Colonic mucosa (tissue), 4 donors: ENCODE results near the gene IGF1. TPM values are rescaled to one million over a fixed set of nuclear protein-coding genes. Genes with fewer than 3 reads are reported as not detected.

Experiments
- DNase-seq: peaks from one replicate; pipeline ENCODE4 v3.0.0-alpha.2; 2020
- H3K27ac ChIP-seq: fragments of 200-600 bp; one replicate; pipeline ENCODE4 v1.8.0; 2021
- H3K27me3 ChIP-seq: fragments of 200-600 bp; one replicate; pipeline ENCODE4 v1.8.0; 2021
- H3K36me3 ChIP-seq: fragments of 200-600 bp; one replicate; pipeline ENCODE4 v1.8.0; 2021
- H3K4me1 ChIP-seq: fragments of 200-600 bp; one replicate; pipeline ENCODE4 v1.8.0; 2021; ENCODE audit warnings: mild to moderate bottlenecking
- H3K4me3 ChIP-seq: fragments of 200-600 bp; one replicate; pipeline ENCODE4 v1.8.0; 2021
- H3K9ac ChIP-seq, 2 donors: one replicate each; pipeline ENCODE4 v1.7.0; 2013; ENCODE audit warnings: control low read depth in 2 of 2, low read depth in 2 of 2, low read length in 2 of 2
- H3K9me3 ChIP-seq: fragments of 200-600 bp; one replicate; pipeline ENCODE4 v1.8.0; 2021
- CTCF ChIP-seq: fragments of 200-600 bp; IDR thresholded peaks from one replicate; pipeline ENCODE4 v1.8.0; 2022; ENCODE audit warnings: antibody characterized with exemption, mild to moderate bottlenecking
- intact Hi-C: fragments of 100-400 bp; cut with DNase I; formaldehyde crosslinking; loops from one replicate; pipeline ENCODE4 v1.14.1; 2022
- total RNA-seq, 2 donors: library from RNA; stranded (reverse); fragmentation: NEBNext Ultra II Directional in 1 of 2; extraction: Animal tissue kit (Norgen Biotek cat#: 25700) in 1 of 2; gene quantifications; one replicate each; pipeline ENCODE4 v1.2.1, GENCODE V29; 2021
- donor health status: healthy.
- donor health status: DM: no; HTN: no; CAD: no.
- donor health status: DM: no; HTN: no; CAD: no.

The IGF1 gene
- 1 to 10 TPM; 1.6 to 3.2 TPM for total RNA-seq

GRCh38 chr12:102480406-102480805, at the start of gene IGF1:
Gene IGF1, minus strand, starts transcription at chr12:102480563. Its CDS starts 182 bp downstream, at chr12:102480381.
- H3K9me3 ChIP-seq, result no peaks in the 10 kb centered on the region
- intact Hi-C loops, result loop anchor here (5.0 kb wide), 1 partner anchor 543 kb away; no protein-coding TSS in a partner anchor
- no peak for TF ChIP-seq CTCF
- no peaks in the 10 kb centered on the region for H3K27me3 ChIP-seq
- DNase-seq, result no peak
- H3K4me3 ChIP-seq, result no peak within 1 kb of the TSS
- H3K9ac ChIP-seq, result no peak within 1 kb of the TSS
- no peak within 1 kb of the TSS for H3K27ac ChIP-seq
- H3K4me1 ChIP-seq, result no peaks in the 10 kb centered on the region
- H3K36me3 ChIP-seq, result no peaks in the 10 kb centered on the region

- TF ChIP-seq CTCF, result no peak
- Histone ChIP-seq H3K27ac (no peak overlapping the region), H3K27me3 (no peaks in the 10 kb centered on the region), H3K4me1 (no peaks in the 10 kb centered on the region), H3K9me3 (no peaks in the 10 kb centered on the region), H3K36me3 (no peaks in the 10 kb centered on the region), H3K4me3 (no peak overlapping the region), H3K9ac (no peak overlapping the region)
- intact Hi-C loops, result no loop called here
- no peak for DNase-seq
Observed at GRCh38 chr12:102528111-102528510, 47.7 kb upstream of the IGF1 start.

- no peak overlapping the region for H3K4me3 ChIP-seq
- H3K9me3 ChIP-seq, result no peaks in the 10 kb centered on the region
- DNase-seq, result no peak
- no peak overlapping the region for H3K9ac ChIP-seq
- intact Hi-C loops, result no loop called here
- H3K4me1 ChIP-seq, result no peaks in the 10 kb centered on the region
- H3K27ac ChIP-seq, result no peak overlapping the region
- H3K36me3 ChIP-seq, result no peaks in the 10 kb centered on the region
- H3K27me3 ChIP-seq, result no peaks in the 10 kb centered on the region
- TF ChIP-seq CTCF, result no peak
Observed at GRCh38 chr12:102527171-102527720, 46.9 kb upstream of the IGF1 start.

- Histone ChIP-seq H3K36me3 (no peaks in the 10 kb centered on the region), H3K9me3 (no peaks in the 10 kb centered on the region), H3K27ac (no peak overlapping the region), H3K27me3 (no peaks in the 10 kb centered on the region), H3K9ac (no peak overlapping the region), H3K4me3 (no peak overlapping the region), H3K4me1 (no peaks in the 10 kb centered on the region)
- DNase-seq, result no peak
- no peak for TF ChIP-seq CTCF
- intact Hi-C loops, result no loop called here
Observed at GRCh38 chr12:102526656-102527055, 46.3 kb upstream of the IGF1 start.

- Histone ChIP-seq H3K27ac (no peak overlapping the region), H3K9me3 (no peaks in the 10 kb centered on the region), H3K27me3 (no peaks in the 10 kb centered on the region), H3K4me1 (no peaks in the 10 kb centered on the region), H3K4me3 (no peak overlapping the region), H3K36me3 (no peaks in the 10 kb centered on the region), H3K9ac (no peak overlapping the region)
- no peak for TF ChIP-seq CTCF
- no peak for DNase-seq
- intact Hi-C loops, result no loop called here
Observed at GRCh38 chr12:102522768-102523167, 42.4 kb upstream of the IGF1 start.
